ENCODE results near the gene CDHR3.

CDHR3 gene

GRCh38 chr7:106061301-106061979, 98.4 kb downstream of the CDHR3 start:
- Histone ChIP-seq H3K36me3 (ENCODE audit: control insufficient read depth, insufficient read depth, low read length) (no peaks in the 10 kb centered on the region), H3K4me3 (replicated peaks; ENCODE audit: low read depth, low read length) (no peak overlapping the region), H3K27me3 (replicated peaks; ENCODE audit: control insufficient read depth, insufficient read depth, low read length) (no peaks in the 10 kb centered on the region)
- DNase-seq (ENCODE audit: extremely low read depth, insufficient read length) = peak; percentile 72
- TF ChIP-seq CTCF (IDR thresholded peaks at IDR 0.05; ENCODE audit: insufficient read depth, low read length, poor library complexity, severe bottlenecking) = no peak

- no peaks in the 10 kb centered on the region for H3K27me3 ChIP-seq (replicated peaks; ENCODE audit: control insufficient read depth, insufficient read depth, low read length)
- no peak for TF ChIP-seq CTCF (IDR thresholded peaks at IDR 0.05; ENCODE audit: insufficient read depth, low read length, poor library complexity, severe bottlenecking)
- no peak overlapping the region for H3K4me3 ChIP-seq (replicated peaks; ENCODE audit: low read depth, low read length)
- peak; percentile 74 for DNase-seq (ENCODE audit: extremely low read depth, insufficient read length)
- no peaks in the 10 kb centered on the region for H3K36me3 ChIP-seq (ENCODE audit: control insufficient read depth, insufficient read depth, low read length)
Measured at GRCh38 chr7:106062006-106062405, 98.9 kb downstream of the CDHR3 start.

GRCh38 chr7:106062521-106062931, 99.5 kb downstream of the CDHR3 start:
- no peak overlapping the region for H3K4me3 ChIP-seq (replicated peaks; ENCODE audit: low read depth, low read length)
- no peaks in the 10 kb centered on the region for H3K27me3 ChIP-seq (replicated peaks; ENCODE audit: control insufficient read depth, insufficient read depth, low read length)
- no peak for DNase-seq (ENCODE audit: extremely low read depth, insufficient read length)
- H3K36me3 ChIP-seq (ENCODE audit: control insufficient read depth, insufficient read depth, low read length) = no peaks in the 10 kb centered on the region
- TF ChIP-seq CTCF (IDR thresholded peaks at IDR 0.05; ENCODE audit: insufficient read depth, low read length, poor library complexity, severe bottlenecking) = no peak

GRCh38 chr7:106063024-106063423, 100.0 kb downstream of the CDHR3 start:
- TF ChIP-seq CTCF (IDR thresholded peaks at IDR 0.05; ENCODE audit: insufficient read depth, low read length, poor library complexity, severe bottlenecking) = no peak
- H3K36me3 ChIP-seq (ENCODE audit: control insufficient read depth, insufficient read depth, low read length) = no peaks in the 10 kb centered on the region
- no peaks in the 10 kb centered on the region for H3K27me3 ChIP-seq (replicated peaks; ENCODE audit: control insufficient read depth, insufficient read depth, low read length)
- no peak for DNase-seq (ENCODE audit: extremely low read depth, insufficient read length)
- no peak overlapping the region for H3K4me3 ChIP-seq (replicated peaks; ENCODE audit: low read depth, low read length)

- Histone ChIP-seq H3K27me3 (replicated peaks; ENCODE audit: control insufficient read depth, insufficient read depth, low read length) (no peaks in the 10 kb centered on the region), H3K36me3 (ENCODE audit: control insufficient read depth, insufficient read depth, low read length) (no peaks in the 10 kb centered on the region), H3K4me3 (replicated peaks; ENCODE audit: low read depth, low read length) (no peak overlapping the region)
- no peak for TF ChIP-seq CTCF (IDR thresholded peaks at IDR 0.05; ENCODE audit: insufficient read depth, low read length, poor library complexity, severe bottlenecking)
- DNase-seq (ENCODE audit: extremely low read depth, insufficient read length) = no peak
Measured at GRCh38 chr7:106063692-106064091, 100.6 kb downstream of the CDHR3 start.

- DNase-seq (ENCODE audit: extremely low read depth, insufficient read length) = no peak
- TF ChIP-seq CTCF (IDR thresholded peaks at IDR 0.05; ENCODE audit: insufficient read depth, low read length, poor library complexity, severe bottlenecking) = no peak
- H3K36me3 ChIP-seq (ENCODE audit: control insufficient read depth, insufficient read depth, low read length) = no peaks in the 10 kb centered on the region
- no peak overlapping the region for H3K4me3 ChIP-seq (replicated peaks; ENCODE audit: low read depth, low read length)
- H3K27me3 ChIP-seq (replicated peaks; ENCODE audit: control insufficient read depth, insufficient read depth, low read length) = no peaks in the 10 kb centered on the region
Measured at GRCh38 chr7:106064316-106064715, 101.3 kb downstream of the CDHR3 start.
